ENCODE measurements around the gene GCG. TPM values are rescaled to one million over a fixed set of nuclear protein-coding genes. Genes with fewer than 3 reads are reported as not detected.

Gene GCG
- polyA plus RNA-seq, 1 donor = 83.8 TPM

- Histone ChIP-seq H3K27me3 (ENCODE audit: control insufficient read depth, insufficient read depth, low read length) (no peaks in the 10 kb centered on the region), H3K9me3 (ENCODE audit: control insufficient read depth, low read depth, low read length) (no peaks in the 10 kb centered on the region), H3K4me1 (ENCODE audit: control insufficient read depth, insufficient read depth, low read length) (peaks cover 27% of the 10 kb centered on the region), H3K27ac (ENCODE audit: low read length) (peak overlapping the region; percentile 11), H3K4me3 (ENCODE audit: low read length) (no peak overlapping the region), H3K36me3 (ENCODE audit: control insufficient read depth, insufficient read depth, low read length) (no peaks in the 10 kb centered on the region)
- DNase-seq = peak; percentile 29 to 84
- whole genome bisulfite sequencing (ENCODE audit: insufficient coverage, low lambda C conversion rate) = 0% methylated on average over 1 of the region's 2 CpGs
Measured at GRCh38 chr2:162184821-162185450, 32.9 kb upstream of the GCG start.

DNA sequence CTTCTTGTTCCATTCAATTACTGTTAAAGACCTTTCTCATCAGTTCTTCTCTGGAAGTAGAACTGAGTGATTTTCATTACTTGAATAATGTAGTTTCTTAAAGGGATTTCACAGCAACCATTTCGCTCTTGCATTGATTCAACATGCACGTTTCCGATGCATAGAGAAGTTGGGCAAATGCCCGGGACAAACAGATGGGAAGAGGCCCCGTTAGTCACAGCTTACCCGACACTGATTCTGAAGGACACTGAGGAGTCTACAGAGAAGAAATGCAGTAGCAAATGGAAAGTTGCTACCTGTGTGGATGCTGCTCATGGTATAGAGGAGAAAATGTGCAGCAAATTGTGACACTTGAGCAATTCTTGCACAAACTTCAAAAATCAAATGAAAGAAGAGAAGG lies 32.3 kb upstream of the GCG start:
- no peaks in the 10 kb centered on the region for H3K27me3 ChIP-seq (ENCODE audit: control insufficient read depth, insufficient read depth, low read length)
- H3K27ac ChIP-seq (ENCODE audit: low read length) = peak overlapping the region; percentile 11
- no peak for DNase-seq
- WGBS (ENCODE audit: insufficient coverage, low lambda C conversion rate) = 37% methylated on average over 3 of the region's 6 CpGs
- H3K4me1 ChIP-seq (ENCODE audit: control insufficient read depth, insufficient read depth, low read length) = peaks cover 27% of the 10 kb centered on the region
- no peaks in the 10 kb centered on the region for H3K9me3 ChIP-seq (ENCODE audit: control insufficient read depth, low read depth, low read length)
- H3K4me3 ChIP-seq (ENCODE audit: low read length) = no peak overlapping the region
- H3K36me3 ChIP-seq (ENCODE audit: control insufficient read depth, insufficient read depth, low read length) = no peaks in the 10 kb centered on the region

DNA sequence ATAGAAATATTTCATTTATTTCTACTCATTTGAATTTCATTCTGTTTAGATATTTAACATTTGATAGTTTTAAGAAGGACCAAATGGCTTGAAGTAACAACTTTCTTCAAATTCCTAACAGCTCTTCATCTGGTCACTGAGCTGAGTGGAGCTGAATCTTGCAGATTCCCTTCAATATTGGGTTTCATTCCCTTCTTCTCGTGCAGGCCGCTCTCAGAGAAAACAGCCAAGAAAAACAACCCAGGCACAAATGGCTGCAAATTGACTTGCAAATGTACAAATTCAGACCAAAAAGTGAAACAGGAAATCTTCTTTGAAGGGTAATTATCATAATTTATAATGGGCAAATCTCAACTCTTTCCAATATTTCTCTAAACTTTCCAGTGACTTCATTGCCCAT lies 30.3 kb upstream of the GCG start:
- no peaks in the 10 kb centered on the region for H3K27me3 ChIP-seq (ENCODE audit: control insufficient read depth, insufficient read depth, low read length)
- no peaks in the 10 kb centered on the region for H3K9me3 ChIP-seq (ENCODE audit: control insufficient read depth, low read depth, low read length)
- no peak overlapping the region for H3K4me3 ChIP-seq (ENCODE audit: low read length)
- H3K36me3 ChIP-seq (ENCODE audit: control insufficient read depth, insufficient read depth, low read length) = no peaks in the 10 kb centered on the region
- H3K4me1 ChIP-seq (ENCODE audit: control insufficient read depth, insufficient read depth, low read length) = peaks cover 27% of the 10 kb centered on the region
- no CpG with 5 or more reads among the region's 2 CpGs for WGBS (ENCODE audit: insufficient coverage, low lambda C conversion rate)
- no peak for DNase-seq
- no peak overlapping the region for H3K27ac ChIP-seq (ENCODE audit: low read length)

DNA sequence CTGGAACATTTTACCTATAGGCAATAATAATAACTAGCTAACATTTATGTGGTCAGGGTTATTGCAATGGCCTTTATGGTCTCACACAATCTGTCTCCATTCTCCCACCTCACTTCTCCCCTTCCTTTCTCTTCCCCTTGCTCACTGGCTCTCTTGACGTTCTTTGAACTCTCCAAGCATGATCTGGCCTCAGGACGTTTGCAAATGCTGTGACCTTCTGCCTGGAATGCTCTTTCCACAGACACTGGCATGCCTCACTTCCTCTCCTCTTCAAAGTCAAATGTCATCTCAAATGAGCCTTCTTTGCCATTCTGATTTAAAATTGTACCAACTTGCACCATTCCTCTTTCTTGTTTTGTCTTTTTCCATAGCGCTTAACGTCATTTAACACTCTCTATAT lies 25.3 kb upstream of the GCG start:
- no peak overlapping the region for H3K4me3 ChIP-seq (ENCODE audit: low read length)
- DNase-seq = no peak
- peaks cover 10% of the 10 kb centered on the region for H3K4me1 ChIP-seq (ENCODE audit: control insufficient read depth, insufficient read depth, low read length)
- H3K27ac ChIP-seq (ENCODE audit: low read length) = no peak overlapping the region
- no peaks in the 10 kb centered on the region for H3K36me3 ChIP-seq (ENCODE audit: control insufficient read depth, insufficient read depth, low read length)
- no peaks in the 10 kb centered on the region for H3K27me3 ChIP-seq (ENCODE audit: control insufficient read depth, insufficient read depth, low read length)
- WGBS (ENCODE audit: insufficient coverage, low lambda C conversion rate) = 90% methylated on average over 3 of the region's 4 CpGs
- no peaks in the 10 kb centered on the region for H3K9me3 ChIP-seq (ENCODE audit: control insufficient read depth, low read depth, low read length)

GRCh38 chr2:162175714-162176113 lies 23.7 kb upstream of the GCG start:
- Histone ChIP-seq H3K36me3 (ENCODE audit: control insufficient read depth, insufficient read depth, low read length) (no peaks in the 10 kb centered on the region), H3K9me3 (ENCODE audit: control insufficient read depth, low read depth, low read length) (no peaks in the 10 kb centered on the region), H3K4me3 (ENCODE audit: low read length) (no peak overlapping the region), H3K27me3 (ENCODE audit: control insufficient read depth, insufficient read depth, low read length) (no peaks in the 10 kb centered on the region), H3K4me1 (ENCODE audit: control insufficient read depth, insufficient read depth, low read length) (no peaks in the 10 kb centered on the region), H3K27ac (ENCODE audit: low read length) (no peak overlapping the region)
- no peak for DNase-seq
- WGBS (ENCODE audit: insufficient coverage, low lambda C conversion rate) = 67% methylated on average over 1 of the region's 3 CpGs

DNA sequence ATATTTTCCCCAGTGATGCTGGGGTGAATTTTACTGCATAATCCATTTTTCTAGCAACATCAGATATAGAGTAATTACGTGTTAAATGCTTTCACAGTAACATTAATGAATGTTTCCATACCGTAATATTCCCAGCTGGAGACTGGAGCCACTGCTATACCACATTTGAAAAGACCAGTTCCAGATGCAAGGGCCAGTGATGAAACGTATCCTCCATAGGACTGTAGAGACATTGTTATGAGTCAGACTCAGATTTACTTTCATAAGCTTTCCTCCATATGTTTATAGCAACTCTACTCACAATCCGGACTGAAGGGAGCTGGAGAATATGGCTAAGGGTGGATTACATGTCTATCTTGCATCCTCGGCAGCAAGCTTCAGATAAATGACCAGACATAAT lies 22.7 kb upstream of the GCG start:
- Histone ChIP-seq H3K4me3 (ENCODE audit: low read length) (no peak overlapping the region), H3K9me3 (ENCODE audit: control insufficient read depth, low read depth, low read length) (no peaks in the 10 kb centered on the region), H3K36me3 (ENCODE audit: control insufficient read depth, insufficient read depth, low read length) (no peaks in the 10 kb centered on the region), H3K4me1 (ENCODE audit: control insufficient read depth, insufficient read depth, low read length) (no peaks in the 10 kb centered on the region), H3K27me3 (ENCODE audit: control insufficient read depth, insufficient read depth, low read length) (no peaks in the 10 kb centered on the region), H3K27ac (ENCODE audit: low read length) (no peak overlapping the region)
- WGBS (ENCODE audit: insufficient coverage, low lambda C conversion rate) = 67% methylated on average over 1 of the region's 5 CpGs
- DNase-seq = no peak

- H3K27me3 ChIP-seq (ENCODE audit: control insufficient read depth, insufficient read depth, low read length) = no peaks in the 10 kb centered on the region
- no CpG with 5 or more reads among the region's 1 CpG for WGBS (ENCODE audit: insufficient coverage, low lambda C conversion rate)
- no peaks in the 10 kb centered on the region for H3K36me3 ChIP-seq (ENCODE audit: control insufficient read depth, insufficient read depth, low read length)
- H3K4me1 ChIP-seq (ENCODE audit: control insufficient read depth, insufficient read depth, low read length) = no peaks in the 10 kb centered on the region
- DNase-seq = no peak
- no peaks in the 10 kb centered on the region for H3K9me3 ChIP-seq (ENCODE audit: control insufficient read depth, low read depth, low read length)
- H3K4me3 ChIP-seq (ENCODE audit: low read length) = no peak overlapping the region
- no peak overlapping the region for H3K27ac ChIP-seq (ENCODE audit: low read length)
Measured at GRCh38 chr2:162172802-162173370, 20.8 kb upstream of the GCG start.

GRCh38 chr2:162166745-162167144 lies 14.7 kb upstream of the GCG start:
- DNase-seq = no peak
- Histone ChIP-seq H3K4me3 (ENCODE audit: low read length) (no peak overlapping the region), H3K27me3 (ENCODE audit: control insufficient read depth, insufficient read depth, low read length) (no peaks in the 10 kb centered on the region), H3K27ac (ENCODE audit: low read length) (no peak overlapping the region), H3K4me1 (ENCODE audit: control insufficient read depth, insufficient read depth, low read length) (no peaks in the 10 kb centered on the region), H3K36me3 (ENCODE audit: control insufficient read depth, insufficient read depth, low read length) (no peaks in the 10 kb centered on the region), H3K9me3 (ENCODE audit: control insufficient read depth, low read depth, low read length) (no peaks in the 10 kb centered on the region)
- 95% methylated on average over 4 of the region's 4 CpGs for WGBS (ENCODE audit: insufficient coverage, low lambda C conversion rate)

DNA sequence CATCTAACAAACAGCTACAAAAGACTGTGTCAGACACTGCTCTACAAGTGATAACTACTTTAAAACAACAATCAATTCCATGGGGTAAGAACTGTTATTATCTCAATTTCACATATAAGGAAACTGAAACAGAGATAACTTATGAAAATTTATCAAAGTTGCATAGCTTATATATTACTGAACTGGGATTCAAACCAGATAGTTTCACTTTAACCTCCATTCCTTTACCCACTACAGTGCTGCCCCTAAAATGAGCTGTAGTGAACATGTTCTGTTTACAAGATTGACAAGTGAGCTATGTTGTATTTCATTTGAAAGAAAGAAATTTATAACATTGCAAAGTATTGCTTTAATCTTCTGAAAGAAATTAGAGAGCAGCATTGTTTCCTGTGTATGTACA lies 14.1 kb upstream of the GCG start:
- Histone ChIP-seq H3K4me3 (ENCODE audit: low read length) (no peak overlapping the region), H3K9me3 (ENCODE audit: control insufficient read depth, low read depth, low read length) (no peaks in the 10 kb centered on the region)
- DNase-seq = no peak

DNA sequence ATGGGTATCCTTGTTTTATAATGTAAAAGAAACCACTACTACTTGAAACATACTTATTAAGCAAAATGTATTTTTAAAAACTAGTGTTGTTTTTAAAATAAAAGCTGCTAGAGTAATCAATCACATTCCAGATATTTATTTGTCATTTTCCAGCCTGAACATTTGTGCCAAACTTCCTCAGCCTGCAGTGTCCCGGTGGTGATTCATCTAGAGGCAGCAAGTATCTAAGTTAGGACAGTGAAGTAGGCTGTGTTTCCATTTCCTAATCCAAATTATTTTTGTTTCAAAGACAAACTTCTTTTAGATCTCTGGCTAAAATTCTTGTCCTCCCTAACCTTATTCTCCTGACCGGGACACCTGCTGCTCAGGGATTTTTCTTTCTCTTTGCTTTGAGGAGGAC lies 12.8 kb upstream of the GCG start:
- H3K4me3 ChIP-seq (ENCODE audit: low read length) = no peak overlapping the region
- WGBS (ENCODE audit: insufficient coverage, low lambda C conversion rate) = 80% methylated on average over 1 of the region's 2 CpGs
- DNase-seq = no peak
- H3K9me3 ChIP-seq (ENCODE audit: control insufficient read depth, low read depth, low read length) = no peaks in the 10 kb centered on the region
- H3K27me3 ChIP-seq (ENCODE audit: control insufficient read depth, insufficient read depth, low read length) = no peaks in the 10 kb centered on the region
- H3K36me3 ChIP-seq (ENCODE audit: control insufficient read depth, insufficient read depth, low read length) = no peaks in the 10 kb centered on the region
- no peak overlapping the region for H3K27ac ChIP-seq (ENCODE audit: low read length)
- no peaks in the 10 kb centered on the region for H3K4me1 ChIP-seq (ENCODE audit: control insufficient read depth, insufficient read depth, low read length)

More for the DNA sequence above, 14.1 kb upstream of the GCG start:
- no peaks in the 10 kb centered on the region for H3K27me3 ChIP-seq (ENCODE audit: control insufficient read depth, insufficient read depth, low read length)
- no peaks in the 10 kb centered on the region for H3K4me1 ChIP-seq (ENCODE audit: control insufficient read depth, insufficient read depth, low read length)
- no peak overlapping the region for H3K27ac ChIP-seq (ENCODE audit: low read length)
- H3K36me3 ChIP-seq (ENCODE audit: control insufficient read depth, insufficient read depth, low read length) = no peaks in the 10 kb centered on the region

- H3K9me3 ChIP-seq (ENCODE audit: control insufficient read depth, low read depth, low read length) = no peaks in the 10 kb centered on the region
- H3K4me1 ChIP-seq (ENCODE audit: control insufficient read depth, insufficient read depth, low read length) = no peaks in the 10 kb centered on the region
- no peak overlapping the region for H3K27ac ChIP-seq (ENCODE audit: low read length)
- no peak overlapping the region for H3K4me3 ChIP-seq (ENCODE audit: low read length)
- H3K36me3 ChIP-seq (ENCODE audit: control insufficient read depth, insufficient read depth, low read length) = no peaks in the 10 kb centered on the region
- WGBS (ENCODE audit: insufficient coverage, low lambda C conversion rate) = 96% methylated on average over 3 of the region's 6 CpGs
- DNase-seq = no peak
- H3K27me3 ChIP-seq (ENCODE audit: control insufficient read depth, insufficient read depth, low read length) = no peaks in the 10 kb centered on the region
Measured at GRCh38 chr2:162159446-162159845, 7.4 kb upstream of the GCG start.

Measured in large intestine (tissue), 3 donors.